HepG2 (cell line): ENCODE data around the gene MIB2. TPM values are rescaled to one million over a fixed set of nuclear protein-coding genes. Genes with fewer than 3 reads are reported as not detected.
A peak's percentile ranks its signal among the peaks of the same experiment; 100 is the strongest.

Source experiments
- ASH2L ChIP-seq: fragments of 300-600, 200-600 bp; sonication (generic); IDR thresholded peaks from 2 replicates; pipeline ENCODE4 v1.7.0; 2017; ENCODE audit warnings: low read depth, mild to moderate bottlenecking, moderate library complexity, mixed read lengths, low read length; ENCODE audit not compliant: insufficient read length
- FIP1L1 ChIP-seq: fragments of 200-400 bp; formaldehyde crosslinking; IDR thresholded peaks from 2 replicates; pipeline ENCODE4 v1.6.1; 2018; ENCODE audit warnings: low read depth, mild to moderate bottlenecking, low read length, moderate library complexity, borderline replicate concordance; ENCODE audit not compliant: insufficient read depth
- GLI4 ChIP-seq: sonication (generic); formaldehyde crosslinking; IDR thresholded peaks from 2 replicates; pipeline ENCODE4 v1.5.1; 2020; ENCODE audit warnings: missing genetic modification reagents, mild to moderate bottlenecking, moderate library complexity, borderline replicate concordance
- NFE2 ChIP-seq: sonication (generic); formaldehyde crosslinking; IDR thresholded peaks from 2 replicates; pipeline ENCODE4 v1.4.0; 2020; ENCODE audit warnings: missing genetic modification reagents
- PRPF4 ChIP-seq: fragments of 200-400 bp; formaldehyde crosslinking; IDR thresholded peaks from 2 replicates; pipeline ENCODE4 v1.6.1; 2016; ENCODE audit warnings: low read length, low read depth; ENCODE audit not compliant: poor library complexity, severe bottlenecking
- ZFP36 ChIP-seq: fragments of 150-350 bp; IDR thresholded peaks from 2 replicates; pipeline ENCODE4 v1.6.1; 2018; ENCODE audit warnings: borderline replicate concordance, low read length, low read depth; ENCODE audit not compliant: partially characterized antibody
- ZNF230 ChIP-seq: sonication (generic); formaldehyde crosslinking; IDR thresholded peaks from 2 replicates; pipeline ENCODE4 v1.4.0; 2020; ENCODE audit warnings: mild to moderate bottlenecking, missing genetic modification reagents
- ZNF570 ChIP-seq: sonication (generic); formaldehyde crosslinking; IDR thresholded peaks from 2 replicates; pipeline ENCODE4 v1.4.0; 2020; ENCODE audit warnings: mild to moderate bottlenecking, missing genetic modification reagents, borderline replicate concordance
- polyA plus RNA-seq, 8 experiments: library from polyadenylated mRNA; depleted of rRNA in 3 of 8; stranded (reverse) in 7 of 8; unstranded in 1 of 8; fragments of >200 nt; fragmentation: Illumina TruSeq in 4 of 8; extraction: Trizol in 4 of 8; gene quantifications; 2 replicates each; pipeline versions ENCODE4 v1.2.1 to v1.2.3, GENCODE V29; 2011 to 2016; ENCODE audit warnings: low read depth in 4 of 8, missing spikeins in 1 of 8, mixed read lengths in 1 of 8; ENCODE audit not compliant: insufficient read depth in 1 of 8
- total RNA-seq, 5 experiments: library from RNA; depleted of rRNA; stranded (reverse); fragments of >200 nt; fragmentation: Illumina TruSeq; extraction: Trizol; gene quantifications; 2 replicates each; pipeline ENCODE4 v1.2.3, GENCODE V29; 2016; ENCODE audit warnings: low read depth in 1 of 5
- TF ChIP-seq, protein P1 (sequence below): sonication (generic); formaldehyde crosslinking; IDR thresholded peaks from 2 replicates; pipeline ENCODE4 v1.8.1; 2023; ENCODE audit warnings: mild to moderate bottlenecking, inconsistent platforms, moderate library complexity, missing genetic modification reagents, borderline replicate concordance
- TF ChIP-seq, protein P2 (sequence below): sonication (generic); formaldehyde crosslinking; IDR thresholded peaks from 2 replicates; pipeline ENCODE4 v1.5.0; 2020; ENCODE audit warnings: missing genetic modification reagents
- TF ChIP-seq, protein P3 (sequence below): sonication (generic); formaldehyde crosslinking; IDR thresholded peaks from 2 replicates; pipeline ENCODE4 v1.5.0; 2020; ENCODE audit warnings: mild to moderate bottlenecking, missing genetic modification reagents
- TF ChIP-seq, protein P4 (sequence below), 2 experiments: sonication (generic) in 1 of 2; formaldehyde crosslinking in 1 of 2; IDR thresholded peaks; 2 replicates each; pipeline versions ENCODE4 v1.6.1 to v1.9.0; 2014 to 2022; ENCODE audit warnings: antibody characterized with exemption in 1 of 2, borderline replicate concordance in 1 of 2, inconsistent platforms in 1 of 2, low read depth in 1 of 2, missing genetic modification reagents in 1 of 2

Gene MIB2
- total and polyA plus RNA-seq, 2 of the 13 experiments (the other 11 are each of a cell fraction or from before 2014, with no cell fraction given) = 19.9 to 30.4 TPM

DNA sequence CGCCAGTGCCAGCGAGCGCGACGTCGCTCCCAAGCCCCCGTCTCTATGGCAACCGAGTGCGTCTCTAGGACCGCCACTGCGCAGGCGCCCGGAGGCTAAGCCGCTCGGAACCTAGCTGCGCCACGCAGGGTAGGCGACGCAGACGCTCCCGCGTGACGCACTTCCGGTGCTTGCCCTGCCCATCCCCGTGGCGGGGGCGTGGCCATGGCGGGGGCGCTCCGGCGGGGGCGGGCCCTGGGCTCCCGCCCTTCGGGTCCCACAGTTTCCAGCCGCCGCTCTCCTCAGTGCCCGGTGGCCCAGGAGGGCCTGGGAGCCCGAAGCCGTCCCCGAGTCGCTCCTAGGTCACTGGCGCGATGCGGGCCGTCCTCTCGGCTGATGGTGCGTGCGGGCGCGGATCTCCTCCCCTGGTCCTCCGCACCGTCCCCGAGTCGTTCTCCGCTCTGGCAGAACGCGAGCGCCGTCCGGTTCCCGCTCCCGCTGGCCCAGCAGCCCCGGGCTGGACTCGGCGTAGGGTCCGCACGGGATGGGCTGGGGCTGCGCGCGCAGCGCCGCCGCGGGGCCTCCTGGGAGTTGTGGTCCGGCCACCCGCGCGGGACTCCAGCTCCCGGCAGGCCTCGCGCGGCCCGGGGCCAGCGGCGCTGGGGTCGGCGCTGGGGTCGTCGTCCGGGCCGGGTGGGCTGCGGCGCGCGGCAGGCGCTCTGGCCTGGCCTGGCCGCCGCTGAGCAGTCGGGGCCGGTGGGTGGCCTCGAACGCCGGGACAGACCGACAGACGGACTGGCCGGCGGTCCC, at the start of gene MIB2 (continued):
- TF ChIP-seq, protein P1, sequence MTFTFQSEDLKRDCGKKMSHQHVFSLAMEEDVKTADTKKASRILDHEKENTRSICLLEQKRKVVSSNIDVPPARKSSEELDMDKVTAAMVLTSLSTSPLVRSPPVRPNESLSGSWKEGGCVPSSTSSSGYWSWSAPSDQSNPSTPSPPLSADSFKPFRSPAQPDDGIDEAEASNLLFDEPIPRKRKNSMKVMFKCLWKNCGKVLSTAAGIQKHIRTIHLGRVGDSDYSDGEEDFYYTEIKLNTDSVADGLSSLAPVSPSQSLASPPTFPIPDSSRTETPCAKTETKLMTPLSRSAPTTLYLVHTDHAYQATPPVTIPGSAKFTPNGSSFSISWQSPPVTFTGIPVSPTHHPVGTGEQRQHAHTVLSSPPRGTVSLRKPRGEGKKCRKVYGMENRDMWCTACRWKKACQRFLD (CRISPR knock-in tag) = 0 out of 2 replicates have a peak, but pooled peaks have one; percentile 56
- TF ChIP-seq, protein P2, sequence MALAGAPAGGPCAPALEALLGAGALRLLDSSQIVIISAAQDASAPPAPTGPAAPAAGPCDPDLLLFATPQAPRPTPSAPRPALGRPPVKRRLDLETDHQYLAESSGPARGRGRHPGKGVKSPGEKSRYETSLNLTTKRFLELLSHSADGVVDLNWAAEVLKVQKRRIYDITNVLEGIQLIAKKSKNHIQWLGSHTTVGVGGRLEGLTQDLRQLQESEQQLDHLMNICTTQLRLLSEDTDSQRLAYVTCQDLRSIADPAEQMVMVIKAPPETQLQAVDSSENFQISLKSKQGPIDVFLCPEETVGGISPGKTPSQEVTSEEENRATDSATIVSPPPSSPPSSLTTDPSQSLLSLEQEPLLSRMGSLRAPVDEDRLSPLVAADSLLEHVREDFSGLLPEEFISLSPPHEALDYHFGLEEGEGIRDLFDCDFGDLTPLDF (CRISPR knock-in tag) = 0 out of 2 replicates have a peak, but pooled peaks have one; percentile 78
- TF ChIP-seq ZNF570 (CRISPR knock-in tag) = 0 out of 2 replicates have a peak, but pooled peaks have one; percentile 35
- TF ChIP-seq, protein P3, sequence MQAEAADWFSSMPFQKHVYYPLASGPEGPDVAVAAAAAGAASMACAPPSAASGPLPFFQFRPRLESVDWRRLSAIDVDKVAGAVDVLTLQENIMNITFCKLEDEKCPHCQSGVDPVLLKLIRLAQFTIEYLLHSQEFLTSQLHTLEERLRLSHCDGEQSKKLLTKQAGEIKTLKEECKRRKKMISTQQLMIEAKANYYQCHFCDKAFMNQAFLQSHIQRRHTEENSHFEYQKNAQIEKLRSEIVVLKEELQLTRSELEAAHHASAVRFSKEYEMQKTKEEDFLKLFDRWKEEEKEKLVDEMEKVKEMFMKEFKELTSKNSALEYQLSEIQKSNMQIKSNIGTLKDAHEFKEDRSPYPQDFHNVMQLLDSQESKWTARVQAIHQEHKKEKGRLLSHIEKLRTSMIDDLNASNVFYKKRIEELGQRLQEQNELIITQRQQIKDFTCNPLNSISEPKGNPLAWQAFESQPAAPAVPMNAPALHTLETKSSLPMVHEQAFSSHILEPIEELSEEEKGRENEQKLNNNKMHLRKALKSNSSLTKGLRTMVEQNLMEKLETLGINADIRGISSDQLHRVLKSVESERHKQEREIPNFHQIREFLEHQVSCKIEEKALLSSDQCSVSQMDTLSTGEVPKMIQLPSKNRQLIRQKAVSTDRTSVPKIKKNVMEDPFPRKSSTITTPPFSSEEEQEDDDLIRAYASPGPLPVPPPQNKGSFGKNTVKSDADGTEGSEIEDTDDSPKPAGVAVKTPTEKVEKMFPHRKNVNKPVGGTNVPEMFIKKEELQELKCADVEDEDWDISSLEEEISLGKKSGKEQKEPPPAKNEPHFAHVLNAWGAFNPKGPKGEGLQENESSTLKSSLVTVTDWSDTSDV (CRISPR knock-in tag) = 0 out of 2 replicates have a peak, but pooled peaks have one; percentile 32
- TF ChIP-seq PRPF4 = no peak
- TF ChIP-seq ASH2L = peak; percentile 89
- peak; percentile 25; the same call in 1 of the 2 replicates for TF ChIP-seq FIP1L1
- no peak for TF ChIP-seq ZFP36
- TF ChIP-seq, protein P4, sequence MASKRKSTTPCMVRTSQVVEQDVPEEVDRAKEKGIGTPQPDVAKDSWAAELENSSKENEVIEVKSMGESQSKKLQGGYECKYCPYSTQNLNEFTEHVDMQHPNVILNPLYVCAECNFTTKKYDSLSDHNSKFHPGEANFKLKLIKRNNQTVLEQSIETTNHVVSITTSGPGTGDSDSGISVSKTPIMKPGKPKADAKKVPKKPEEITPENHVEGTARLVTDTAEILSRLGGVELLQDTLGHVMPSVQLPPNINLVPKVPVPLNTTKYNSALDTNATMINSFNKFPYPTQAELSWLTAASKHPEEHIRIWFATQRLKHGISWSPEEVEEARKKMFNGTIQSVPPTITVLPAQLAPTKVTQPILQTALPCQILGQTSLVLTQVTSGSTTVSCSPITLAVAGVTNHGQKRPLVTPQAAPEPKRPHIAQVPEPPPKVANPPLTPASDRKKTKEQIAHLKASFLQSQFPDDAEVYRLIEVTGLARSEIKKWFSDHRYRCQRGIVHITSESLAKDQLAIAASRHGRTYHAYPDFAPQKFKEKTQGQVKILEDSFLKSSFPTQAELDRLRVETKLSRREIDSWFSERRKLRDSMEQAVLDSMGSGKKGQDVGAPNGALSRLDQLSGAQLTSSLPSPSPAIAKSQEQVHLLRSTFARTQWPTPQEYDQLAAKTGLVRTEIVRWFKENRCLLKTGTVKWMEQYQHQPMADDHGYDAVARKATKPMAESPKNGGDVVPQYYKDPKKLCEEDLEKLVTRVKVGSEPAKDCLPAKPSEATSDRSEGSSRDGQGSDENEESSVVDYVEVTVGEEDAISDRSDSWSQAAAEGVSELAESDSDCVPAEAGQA (IDR thresholded peaks at IDR 0.05; ENCODE audit: low read depth) = peak; percentile 90
- TF ChIP-seq, protein P4 (CRISPR knock-in tag; IDR thresholded peaks at IDR 0.05; ENCODE audit: borderline replicate concordance) = no peak
- peak; percentile 95 for TF ChIP-seq ZNF230 (CRISPR knock-in tag)
- TF ChIP-seq NFE2 (CRISPR knock-in tag) = no peak
- no peak; the same call in 1 of the 2 replicates for TF ChIP-seq GLI4 (CRISPR knock-in tag)
